AG04449 (cell line): ENCODE data around the gene COMMD1.
A peak's percentile ranks its signal among the peaks of the same experiment; 100 is the strongest.
"Not testable (repeated sequence)": the region's sequence is repeated elsewhere in the genome, so short reads cannot be mapped to it uniquely, and the experiment has no call there.

Source experiments
- CTCF ChIA-PET: fragments of 350-600 bp; formaldehyde crosslinking; extraction: SDS; loops from one replicate; lab custom pipeline; 2021; ENCODE audit warnings: antibody characterized with exemption; lab: Yijun Ruan, JAX
- POLR2A ChIA-PET: fragments of 400-600, 350-600 bp; formaldehyde crosslinking; extraction: SDS; loops from one replicate; lab custom pipeline; 2020; ENCODE audit warnings: antibody characterized with exemption, inconsistent platforms; lab: Yijun Ruan, JAX
- DNase-seq: peaks from one replicate; pipeline ENCODE4 v3.0.0-alpha.2; 2010; ENCODE audit warnings: low read depth, low spot score
- H3K4me3 ChIP-seq: 2 replicates; pipeline ENCODE4 v1.5.1; 2011; ENCODE audit warnings: low read depth, mild to moderate bottlenecking, control low read depth, low read length
- CTCF ChIP-seq: IDR thresholded peaks from one replicate; pipeline ENCODE4 v1.5.1; 2011; ENCODE audit warnings: mild to moderate bottlenecking, moderate library complexity, low read length, control low read depth, inconsistent platforms; ENCODE audit not compliant: insufficient read depth; ENCODE audit errors: missing control alignments

Gene COMMD1

DNA sequence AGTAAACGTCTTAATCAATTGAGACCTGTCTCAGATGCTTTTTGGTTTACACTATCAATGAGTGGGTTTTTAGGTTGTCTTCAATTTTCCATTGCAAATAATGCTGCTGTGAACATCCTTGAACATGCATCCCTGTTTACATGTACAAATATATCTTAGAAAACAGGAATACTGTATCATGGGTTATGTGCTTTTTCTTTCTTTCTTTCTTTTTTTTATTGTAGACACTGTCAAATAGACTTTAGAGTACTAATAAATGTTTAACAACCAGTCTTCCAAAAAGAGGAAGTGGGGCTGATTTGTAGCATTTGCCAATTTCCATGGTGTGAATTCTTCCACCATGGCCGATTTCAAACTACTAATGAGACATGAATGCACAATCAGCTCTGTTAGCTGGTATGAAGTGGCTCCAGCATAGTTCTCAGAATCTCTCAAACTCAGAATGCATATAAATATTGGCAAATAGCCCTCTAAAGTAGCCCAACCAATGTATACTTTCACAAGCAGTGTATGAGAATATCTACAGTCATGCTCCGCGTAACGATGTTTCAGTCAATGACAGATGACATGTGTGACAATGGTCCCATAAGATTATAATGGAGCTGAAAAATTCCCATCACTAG, 240.1 kb downstream of the COMMD1 start:
- DNase-seq: no peak
- ChIA-PET CTCF (no interaction called here), POLR2A (no interaction called here)
- no peak for TF ChIP-seq CTCF
- H3K4me3 ChIP-seq: no peak overlapping the region

DNA sequence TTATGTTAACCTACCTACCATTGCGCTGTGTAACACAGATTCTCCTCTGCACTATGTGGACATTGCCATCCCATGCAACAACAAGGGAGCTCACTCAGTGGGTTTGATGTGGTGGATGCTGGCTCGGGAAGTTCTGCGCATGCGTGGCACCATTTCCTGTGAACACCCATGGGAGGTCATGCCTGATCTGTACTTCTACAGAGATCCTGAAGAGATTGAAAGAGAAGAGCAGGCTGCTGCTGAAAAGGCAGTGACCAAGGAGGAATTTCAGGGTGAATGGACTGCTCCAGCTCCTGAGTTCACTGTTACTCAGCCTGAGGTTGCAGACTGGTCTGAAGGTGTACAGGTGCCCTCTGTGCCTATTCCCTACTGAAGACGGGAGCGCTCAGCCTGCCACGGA, 241.3 kb downstream of the COMMD1 start:
- DNase-seq, POLR2A ChIA-PET, H3K4me3 ChIP-seq: not testable (repeated sequence)
- CTCF ChIA-PET: interaction anchor here (1.2 kb wide), 1 partner anchor 8 kb away, joined by 5 read pairs; no protein-coding TSS in a partner anchor

- CTCF ChIA-PET: interaction anchor here (1.2 kb wide), 1 partner anchor 9 kb away, joined by 5 read pairs; no protein-coding TSS in a partner anchor
Measured at GRCh38 chr2:62147610-62148301, 242.3 kb downstream of the COMMD1 start.

GRCh38 chr2:62149708-62150107, 244.2 kb downstream of the COMMD1 start:
- ChIA-PET POLR2A (no interaction called here), CTCF (no interaction called here)
- no peak for TF ChIP-seq CTCF
- H3K4me3 ChIP-seq: no peak overlapping the region
- DNase-seq: peak; percentile 96

More at GRCh38 chr2:62147610-62148301, 242.3 kb downstream of the COMMD1 start:
- H3K4me3 ChIP-seq: no peak overlapping the region
- POLR2A ChIA-PET: no interaction called here
- no peak for TF ChIP-seq CTCF
- peak; percentile 78 for DNase-seq

GRCh38 chr2:62150597-62151305, 245.3 kb downstream of the COMMD1 start:
- no peak for DNase-seq
- no peak for TF ChIP-seq CTCF
- CTCF ChIA-PET: no interaction called here
- POLR2A ChIA-PET: no interaction called here
- H3K4me3 ChIP-seq: no peak overlapping the region

GRCh38 chr2:62151306-62151638, 245.8 kb downstream of the COMMD1 start:
- CTCF ChIA-PET: no interaction called here
- DNase-seq: no peak
- no peak overlapping the region for H3K4me3 ChIP-seq
- POLR2A ChIA-PET: no interaction called here
- no peak for TF ChIP-seq CTCF
